ENCODE results near the gene MYEF2. TPM values are rescaled to one million over a fixed set of nuclear protein-coding genes. Genes with fewer than 3 reads are reported as not detected.

Gene MYEF2, protein sequence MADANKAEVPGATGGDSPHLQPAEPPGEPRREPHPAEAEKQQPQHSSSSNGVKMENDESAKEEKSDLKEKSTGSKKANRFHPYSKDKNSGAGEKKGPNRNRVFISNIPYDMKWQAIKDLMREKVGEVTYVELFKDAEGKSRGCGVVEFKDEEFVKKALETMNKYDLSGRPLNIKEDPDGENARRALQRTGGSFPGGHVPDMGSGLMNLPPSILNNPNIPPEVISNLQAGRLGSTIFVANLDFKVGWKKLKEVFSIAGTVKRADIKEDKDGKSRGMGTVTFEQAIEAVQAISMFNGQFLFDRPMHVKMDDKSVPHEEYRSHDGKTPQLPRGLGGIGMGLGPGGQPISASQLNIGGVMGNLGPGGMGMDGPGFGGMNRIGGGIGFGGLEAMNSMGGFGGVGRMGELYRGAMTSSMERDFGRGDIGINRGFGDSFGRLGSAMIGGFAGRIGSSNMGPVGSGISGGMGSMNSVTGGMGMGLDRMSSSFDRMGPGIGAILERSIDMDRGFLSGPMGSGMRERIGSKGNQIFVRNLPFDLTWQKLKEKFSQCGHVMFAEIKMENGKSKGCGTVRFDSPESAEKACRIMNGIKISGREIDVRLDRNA
- polyA plus RNA-seq: 10 to 100 TPM in 1 of 4 donors, 1 to 10 TPM in 3; 1.1 to 16.6 (median 4.5) TPM
- long read RNA-seq, donor 1: 0 reads
- long read RNA-seq, donor 2: 0 reads
- long read RNA-seq, donor 3, full-length matches to known transcripts: 3 of 3 reads
- long read RNA-seq, donor 3, partial matches to known transcripts: 0 of 3 reads
- long read RNA-seq, donor 3, other reads (novel, unspliced or antisense): 0 of 3 reads
- long read RNA-seq, donor 4: 0 reads
- long read RNA-seq, donor 5: 0 reads
- long read RNA-seq, donor 6: 0 reads
- long read RNA-seq, donor 7: 0 reads
- long read RNA-seq, donor 8, full-length matches to known transcripts: 1 of 1 reads
- long read RNA-seq, donor 8, partial matches to known transcripts: 0 of 1 reads
- long read RNA-seq, donor 8, other reads (novel, unspliced or antisense): 0 of 1 reads
- long read RNA-seq, donor 9: 0 reads
- long read RNA-seq, donor 10, partial matches to known transcripts: 0 of 1 reads
- long read RNA-seq, donor 10, other reads (novel, unspliced or antisense): 0 of 1 reads

- Histone ChIP-seq H3K36me3 (ENCODE audit: control insufficient read depth in 3 of 3, insufficient read depth in 2 of 3, low read depth in 1 of 3, low read length in 3 of 3) (no peaks in the 10 kb centered on the region), H3K9me3 (ENCODE audit: control insufficient read depth in 2 of 2, insufficient read depth in 1 of 2, low read depth in 1 of 2, low read length in 1 of 2) (no peaks in the 10 kb centered on the region), H3K27ac (ENCODE audit: low read depth in 1 of 3, low read length in 2 of 3) (peak within 1 kb of the TSS in 2 of 3 donors; percentile 62 to 72), H3K4me3 (ENCODE audit: low read depth in 1 of 3, low read length in 3 of 3) (peak within 1 kb of the TSS; percentile 58 to 70 (median 61)), H3K27me3 (ENCODE audit: control insufficient read depth in 3 of 3, insufficient read depth in 3 of 3, low read length in 3 of 3) (peaks cover 0 to 3% (median 2%) of the 10 kb centered on the region in 3 donors), H3K4me1 (ENCODE audit: control insufficient read depth in 3 of 3, insufficient read depth in 2 of 3, low read depth in 1 of 3, low read length in 2 of 3) (peaks cover 0 to 5% (median 0%) of the 10 kb centered on the region in 3 donors)
- 2 to 3% (median 2%) methylated on average over 69 to 71 of the region's 71 CpGs for WGBS, 3 donors
- peak; percentile 35 to 84 for DNase-seq
- FAIRE-seq: no peak
Observed at GRCh38 chr15:48177766-48178647, at the start of gene MYEF2. MYEF2 (minus strand) TSS chr15:48178295; CDS start chr15:48178237, 58 bp downstream.

GRCh38 chr15:48225771-48226170, 47.7 kb upstream of the MYEF2 start:
- no peaks in the 10 kb centered on the region for H3K4me1 ChIP-seq (ENCODE audit: control insufficient read depth in 3 of 3, insufficient read depth in 2 of 3, low read depth in 1 of 3, low read length in 2 of 3)

GRCh38 chr15:48222627-48223026, 44.5 kb upstream of the MYEF2 start:
- Histone ChIP-seq H3K9me3 (ENCODE audit: control insufficient read depth in 2 of 2, insufficient read depth in 1 of 2, low read depth in 1 of 2, low read length in 1 of 2) (no peaks in the 10 kb centered on the region), H3K27me3 (ENCODE audit: control insufficient read depth in 3 of 3, insufficient read depth in 3 of 3, low read length in 3 of 3) (no peaks in the 10 kb centered on the region), H3K36me3 (ENCODE audit: control insufficient read depth in 3 of 3, insufficient read depth in 2 of 3, low read depth in 1 of 3, low read length in 3 of 3) (no peaks in the 10 kb centered on the region), H3K4me1 (ENCODE audit: control insufficient read depth in 3 of 3, insufficient read depth in 2 of 3, low read depth in 1 of 3, low read length in 2 of 3) (no peaks in the 10 kb centered on the region), H3K4me3 (ENCODE audit: low read depth in 1 of 3, low read length in 3 of 3) (no peak overlapping the region), H3K27ac (ENCODE audit: low read depth in 1 of 3, low read length in 2 of 3) (no peak overlapping the region)
- FAIRE-seq (no peak), DNase-seq (no peak)
- WGBS, 3 donors: 41 to 61% (median 44%) methylated on average over 1 of the region's 1 CpG

More at GRCh38 chr15:48225771-48226170, 47.7 kb upstream of the MYEF2 start:
- H3K27me3 ChIP-seq (ENCODE audit: control insufficient read depth in 3 of 3, insufficient read depth in 3 of 3, low read length in 3 of 3): no peaks in the 10 kb centered on the region
- H3K36me3 ChIP-seq (ENCODE audit: control insufficient read depth in 3 of 3, insufficient read depth in 2 of 3, low read depth in 1 of 3, low read length in 3 of 3): no peaks in the 10 kb centered on the region
- H3K4me3 ChIP-seq (ENCODE audit: low read depth in 1 of 3, low read length in 3 of 3): no peak overlapping the region
- no peak for DNase-seq
- no peak for FAIRE-seq
- H3K9me3 ChIP-seq (ENCODE audit: control insufficient read depth in 2 of 2, insufficient read depth in 1 of 2, low read depth in 1 of 2, low read length in 1 of 2): no peaks in the 10 kb centered on the region
- 70 to 71% (median 70%) methylated on average over 3 of the region's 3 CpGs for whole genome bisulfite sequencing, 3 donors
- no peak overlapping the region for H3K27ac ChIP-seq (ENCODE audit: low read depth in 1 of 3, low read length in 2 of 3)

GRCh38 chr15:48221885-48222284, 43.8 kb upstream of the MYEF2 start:
- Histone ChIP-seq H3K9me3 (ENCODE audit: control insufficient read depth in 2 of 2, insufficient read depth in 1 of 2, low read depth in 1 of 2, low read length in 1 of 2) (no peaks in the 10 kb centered on the region), H3K36me3 (ENCODE audit: control insufficient read depth in 3 of 3, insufficient read depth in 2 of 3, low read depth in 1 of 3, low read length in 3 of 3) (no peaks in the 10 kb centered on the region), H3K4me1 (ENCODE audit: control insufficient read depth in 3 of 3, insufficient read depth in 2 of 3, low read depth in 1 of 3, low read length in 2 of 3) (no peaks in the 10 kb centered on the region), H3K27me3 (ENCODE audit: control insufficient read depth in 3 of 3, insufficient read depth in 3 of 3, low read length in 3 of 3) (no peaks in the 10 kb centered on the region), H3K4me3 (ENCODE audit: low read depth in 1 of 3, low read length in 3 of 3) (no peak overlapping the region), H3K27ac (ENCODE audit: low read depth in 1 of 3, low read length in 2 of 3) (no peak overlapping the region)
- FAIRE-seq: no peak
- WGBS, 3 donors: 85 to 91% (median 88%) methylated on average over 4 of the region's 4 CpGs
- no peak for DNase-seq

DNA sequence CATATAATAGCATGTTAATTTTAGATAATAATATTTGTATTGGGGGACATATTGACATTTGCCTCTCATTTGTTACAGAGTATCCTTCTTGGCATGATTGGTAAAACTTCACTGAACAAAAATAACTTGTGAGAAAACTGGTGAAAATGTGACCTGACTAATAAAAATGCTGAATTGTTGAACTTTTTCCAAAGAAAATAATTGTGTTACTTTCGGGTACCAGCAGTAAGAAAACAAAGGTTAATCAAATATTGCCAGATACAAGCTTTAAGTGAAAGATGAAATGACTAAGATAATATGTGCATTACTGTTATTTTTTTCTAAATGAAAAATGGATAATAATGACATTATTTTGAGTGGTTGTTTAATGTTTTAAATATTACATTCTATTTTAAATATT, 43.2 kb upstream of the MYEF2 start:
- Histone ChIP-seq H3K27me3 (ENCODE audit: control insufficient read depth in 3 of 3, insufficient read depth in 3 of 3, low read length in 3 of 3) (no peaks in the 10 kb centered on the region), H3K9me3 (ENCODE audit: control insufficient read depth in 2 of 2, insufficient read depth in 1 of 2, low read depth in 1 of 2, low read length in 1 of 2) (no peaks in the 10 kb centered on the region), H3K4me3 (ENCODE audit: low read depth in 1 of 3, low read length in 3 of 3) (no peak overlapping the region), H3K27ac (ENCODE audit: low read depth in 1 of 3, low read length in 2 of 3) (no peak overlapping the region), H3K36me3 (ENCODE audit: control insufficient read depth in 3 of 3, insufficient read depth in 2 of 3, low read depth in 1 of 3, low read length in 3 of 3) (no peaks in the 10 kb centered on the region), H3K4me1 (ENCODE audit: control insufficient read depth in 3 of 3, insufficient read depth in 2 of 3, low read depth in 1 of 3, low read length in 2 of 3) (no peaks in the 10 kb centered on the region)
- DNase-seq: no peak
- 51 to 68% (median 61%) methylated on average over 1 of the region's 1 CpG for WGBS, 3 donors
- peak; percentile 36 for FAIRE-seq

- DNase-seq: no peak
- Histone ChIP-seq H3K4me1 (ENCODE audit: control insufficient read depth in 3 of 3, insufficient read depth in 2 of 3, low read depth in 1 of 3, low read length in 2 of 3) (no peaks in the 10 kb centered on the region), H3K4me3 (ENCODE audit: low read depth in 1 of 3, low read length in 3 of 3) (no peak within 1 kb of the TSS), H3K27me3 (ENCODE audit: control insufficient read depth in 3 of 3, insufficient read depth in 3 of 3, low read length in 3 of 3) (no peaks in the 10 kb centered on the region), H3K9me3 (ENCODE audit: control insufficient read depth in 2 of 2, insufficient read depth in 1 of 2, low read depth in 1 of 2, low read length in 1 of 2) (no peaks in the 10 kb centered on the region), H3K27ac (ENCODE audit: low read depth in 1 of 3, low read length in 2 of 3) (no peak within 1 kb of the TSS), H3K36me3 (ENCODE audit: control insufficient read depth in 3 of 3, insufficient read depth in 2 of 3, low read depth in 1 of 3, low read length in 3 of 3) (no peaks in the 10 kb centered on the region)
- 86 to 95% (median 91%) methylated on average over 1 of the region's 1 CpG for WGBS, 3 donors
- no peak for FAIRE-seq
Observed at GRCh38 chr15:48205981-48206380, 27.9 kb upstream of the MYEF2 start, which contains the start of gene SLC12A1. SLC12A1 (plus strand) TSS chr15:48206302; CDS start chr15:48207720, 1,418 bp downstream.

GRCh38 chr15:48202068-48202467, 24.0 kb upstream of the MYEF2 start:
- no peaks in the 10 kb centered on the region for H3K36me3 ChIP-seq (ENCODE audit: control insufficient read depth in 3 of 3, insufficient read depth in 2 of 3, low read depth in 1 of 3, low read length in 3 of 3)
- no peak overlapping the region for H3K27ac ChIP-seq (ENCODE audit: low read depth in 1 of 3, low read length in 2 of 3)
- H3K27me3 ChIP-seq (ENCODE audit: control insufficient read depth in 3 of 3, insufficient read depth in 3 of 3, low read length in 3 of 3): no peaks in the 10 kb centered on the region
- no peaks in the 10 kb centered on the region for H3K9me3 ChIP-seq (ENCODE audit: control insufficient read depth in 2 of 2, insufficient read depth in 1 of 2, low read depth in 1 of 2, low read length in 1 of 2)
- FAIRE-seq (no peak), DNase-seq (no peak)
- no peaks in the 10 kb centered on the region for H3K4me1 ChIP-seq (ENCODE audit: control insufficient read depth in 3 of 3, insufficient read depth in 2 of 3, low read depth in 1 of 3, low read length in 2 of 3)
- 52 to 79% (median 67%) methylated on average over 1 of the region's 1 CpG for WGBS, 3 donors
- H3K4me3 ChIP-seq (ENCODE audit: low read depth in 1 of 3, low read length in 3 of 3): no peak overlapping the region
